Subcutaneous abdominal adipose tissue (tissue), 5 donors: ENCODE measurements around the gene IQCK.

Experiments used
- H3K27ac ChIP-seq: one replicate; pipeline ENCODE4 v1.7.0; 2013; ENCODE audit warnings: low read depth, mild to moderate bottlenecking, inconsistent platforms, low read length, moderate library complexity
- H3K27me3 ChIP-seq, 5 donors: one replicate each; pipeline ENCODE4 v1.7.0; 2013; ENCODE audit warnings: low read length in 5 of 5, inconsistent platforms in 1 of 5; ENCODE audit not compliant: control insufficient read depth in 5 of 5, insufficient read depth in 4 of 5
- H3K36me3 ChIP-seq, 5 donors: one replicate each; pipeline ENCODE4 v1.7.0; 2013; ENCODE audit warnings: low read length in 5 of 5; ENCODE audit not compliant: control insufficient read depth in 5 of 5, insufficient read depth in 5 of 5
- H3K4me1 ChIP-seq, 5 donors: one replicate each; pipeline ENCODE4 v1.7.0; 2013; ENCODE audit warnings: low read length in 5 of 5, mild to moderate bottlenecking in 3 of 5, moderate library complexity in 1 of 5; ENCODE audit not compliant: control insufficient read depth in 5 of 5, insufficient read depth in 5 of 5
- H3K4me3 ChIP-seq, 5 donors: one replicate each; pipeline ENCODE4 v1.7.0; 2013; ENCODE audit warnings: low read length in 5 of 5, low read depth in 1 of 5
- H3K9ac ChIP-seq, 5 donors: one replicate each; pipeline ENCODE4 v1.7.0; 2013; ENCODE audit warnings: low read length in 5 of 5, mild to moderate bottlenecking in 4 of 5, moderate library complexity in 3 of 5
- H3K9me3 ChIP-seq, 5 donors: one replicate each; pipeline ENCODE4 v1.7.0; 2013; ENCODE audit warnings: low read length in 5 of 5; ENCODE audit not compliant: control insufficient read depth in 5 of 5
- donor health status: healthy.
- donor health status: healthy.
- donor health status: healthy.
- donor health status: healthy.
- donor health status: healthy.

IQCK gene

DNA sequence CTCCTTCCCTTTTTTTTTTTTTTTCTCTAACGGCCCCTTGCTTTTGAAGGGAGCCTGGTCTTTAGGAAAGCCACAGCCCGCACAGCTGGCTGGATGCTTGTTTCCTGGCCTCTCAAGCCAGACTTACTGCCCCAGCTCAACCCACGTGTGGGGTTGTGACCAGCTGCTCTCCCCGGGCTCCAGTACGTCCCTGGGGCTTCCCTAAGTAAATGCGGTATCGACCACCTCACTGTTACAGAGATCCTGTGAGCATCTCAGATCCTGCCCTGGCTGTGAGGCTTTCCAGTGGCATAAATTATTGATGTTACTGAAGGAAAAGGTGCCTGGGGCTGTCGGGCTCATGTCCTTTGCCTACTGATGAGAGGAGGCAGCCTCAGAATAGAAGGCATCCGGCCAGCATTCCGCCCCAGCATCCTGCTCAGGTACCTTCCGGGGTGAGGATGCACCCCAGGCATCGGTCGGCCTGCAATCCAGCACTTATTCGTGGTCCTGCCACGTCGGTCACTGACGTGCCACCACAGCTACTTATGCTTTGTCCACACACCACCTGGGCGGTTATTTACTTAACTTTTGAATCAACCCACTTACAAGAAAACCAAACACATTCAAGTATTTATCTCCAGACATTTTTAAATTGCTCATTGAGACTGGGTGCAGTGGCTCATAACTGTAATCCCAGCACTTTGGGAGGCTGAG, 156.9 kb downstream of the IQCK start:
- peaks cover 0 to 8% (median 0%) of the 10 kb centered on the region in 5 donors for H3K27me3 ChIP-seq
- H3K4me3 ChIP-seq: no peak overlapping the region
- H3K9me3 ChIP-seq: no peaks in the 10 kb centered on the region
- H3K9ac ChIP-seq: no peak overlapping the region
- peaks cover 0 to 54% (median 16%) of the 10 kb centered on the region in 5 donors for H3K4me1 ChIP-seq
- peaks cover 0 to 30% (median 24%) of the 10 kb centered on the region in 5 donors for H3K36me3 ChIP-seq
- peak overlapping the region; percentile 45 for H3K27ac ChIP-seq

DNA sequence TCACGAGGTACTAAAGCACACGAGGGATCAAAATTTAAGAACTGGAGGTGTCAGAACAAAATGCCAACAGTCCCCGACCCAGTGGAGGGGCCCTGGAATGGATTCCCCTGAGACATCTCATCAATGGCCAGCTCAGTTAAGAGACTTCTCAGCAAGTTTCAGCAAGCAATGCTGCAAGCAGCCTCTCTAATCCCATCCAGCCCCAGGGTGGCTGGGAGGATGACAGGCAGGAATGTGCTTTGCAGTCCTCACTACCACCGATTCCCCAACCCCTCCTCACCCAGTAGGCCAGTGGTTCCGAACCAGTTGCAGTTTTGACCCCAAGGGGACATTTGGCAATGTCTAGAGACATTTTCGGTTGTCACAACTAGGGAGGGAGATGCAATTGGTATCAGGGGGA, 157.8 kb downstream of the IQCK start:
- Histone ChIP-seq H3K36me3 (peaks cover 0 to 21% (median 17%) of the 10 kb centered on the region in 5 donors), H3K27me3 (peaks cover 0 to 8% (median 0%) of the 10 kb centered on the region in 5 donors), H3K27ac (peak overlapping the region; percentile 71), H3K9me3 (no peaks in the 10 kb centered on the region), H3K4me3 (peak overlapping the region in 1 of 5 donors; percentile 14), H3K4me1 (peaks cover 0 to 60% (median 16%) of the 10 kb centered on the region in 5 donors), H3K9ac (no peak overlapping the region)

DNA sequence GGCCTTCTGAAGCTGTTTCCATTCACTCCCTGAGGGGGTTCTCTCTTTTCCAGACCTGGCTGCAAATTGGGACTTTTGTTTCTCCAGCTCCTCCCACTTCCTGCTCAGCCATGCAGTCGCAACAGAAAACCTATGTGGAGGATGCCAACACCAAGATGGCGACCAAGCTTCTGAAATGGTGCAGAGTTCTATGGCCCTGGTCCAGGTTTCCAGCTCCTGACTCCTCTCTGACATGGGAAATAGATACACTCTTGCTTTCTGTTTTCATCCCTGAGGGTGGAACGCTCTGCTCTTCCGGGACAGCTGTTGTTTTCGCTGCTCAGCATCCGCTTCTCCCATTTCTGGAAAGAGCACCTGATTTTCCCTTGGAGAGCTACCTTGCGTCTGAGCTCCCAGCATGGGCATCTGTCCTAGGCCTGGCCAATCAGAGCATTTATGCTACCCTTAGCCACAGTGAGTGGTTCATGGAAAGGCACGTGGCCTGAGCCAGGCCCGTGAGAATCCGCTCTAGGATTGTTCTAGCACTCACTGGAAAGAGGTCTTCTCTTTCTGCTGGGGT, 158.5 kb downstream of the IQCK start:
- no peaks in the 10 kb centered on the region for H3K9me3 ChIP-seq
- peaks cover 0 to 66% (median 16%) of the 10 kb centered on the region in 5 donors for H3K4me1 ChIP-seq
- H3K36me3 ChIP-seq: peaks cover 0 to 17% (median 13%) of the 10 kb centered on the region in 5 donors
- H3K4me3 ChIP-seq: peak overlapping the region in 2 of 5 donors; percentile 14 to 15
- H3K9ac ChIP-seq: peak overlapping the region in 1 of 5 donors; percentile 49
- H3K27me3 ChIP-seq: peaks cover 0 to 8% (median 0%) of the 10 kb centered on the region in 5 donors
- peak overlapping the region; percentile 71 for H3K27ac ChIP-seq

- Histone ChIP-seq H3K27ac (peak overlapping the region; percentile 30), H3K9ac (no peak overlapping the region), H3K36me3 (peaks cover 0 to 6% (median 2%) of the 10 kb centered on the region in 5 donors), H3K27me3 (peaks cover 0 to 15% (median 3%) of the 10 kb centered on the region in 5 donors), H3K4me1 (peaks cover 12 to 86% (median 36%) of the 10 kb centered on the region in 5 donors), H3K4me3 (no peak overlapping the region), H3K9me3 (no peaks in the 10 kb centered on the region)
Measured at GRCh38 chr16:19878757-19879156, 160.7 kb downstream of the IQCK start.

DNA sequence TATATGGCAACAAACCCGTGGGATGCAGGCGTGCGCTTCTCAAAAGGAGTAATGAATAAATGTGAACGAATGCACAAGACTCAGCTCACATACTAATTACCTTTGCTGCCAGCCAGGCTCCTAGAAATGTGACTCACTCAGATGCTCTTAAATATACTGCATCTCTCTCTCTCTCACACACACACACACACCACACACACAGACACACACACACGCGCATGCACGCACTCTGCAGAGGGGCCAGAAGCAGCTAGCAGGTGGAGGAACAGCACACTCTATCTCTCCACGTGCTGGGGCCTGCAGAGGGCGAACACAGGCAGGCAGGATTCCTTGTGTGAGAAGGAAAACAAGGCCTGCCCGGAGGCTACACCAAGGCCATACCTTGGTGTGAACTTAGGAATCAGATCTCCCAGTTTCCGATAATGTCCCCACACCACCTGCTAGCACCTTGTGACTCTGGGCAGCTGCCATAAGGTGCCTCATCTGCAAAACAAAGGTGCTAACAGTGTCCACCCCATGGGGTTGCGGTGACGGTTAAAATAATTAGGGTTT, 161.2 kb downstream of the IQCK start:
- H3K27ac ChIP-seq: peak overlapping the region; percentile 30
- peaks cover 13 to 81% (median 37%) of the 10 kb centered on the region in 5 donors for H3K4me1 ChIP-seq
- peaks cover 0 to 6% (median 2%) of the 10 kb centered on the region in 5 donors for H3K36me3 ChIP-seq
- no peaks in the 10 kb centered on the region for H3K9me3 ChIP-seq
- no peak overlapping the region for H3K9ac ChIP-seq
- no peak overlapping the region for H3K4me3 ChIP-seq
- H3K27me3 ChIP-seq: peaks cover 0 to 13% (median 3%) of the 10 kb centered on the region in 5 donors

GRCh38 chr16:19881028-19881427, 163.0 kb downstream of the IQCK start:
- H3K9me3 ChIP-seq: no peaks in the 10 kb centered on the region
- peak overlapping the region; percentile 50 for H3K27ac ChIP-seq
- peak overlapping the region in 1 of 5 donors; percentile 11 for H3K4me3 ChIP-seq
- H3K27me3 ChIP-seq: peaks cover 0 to 17% (median 3%) of the 10 kb centered on the region in 5 donors
- H3K4me1 ChIP-seq: peaks cover 7 to 76% (median 43%) of the 10 kb centered on the region in 5 donors
- peaks cover 0 to 6% (median 2%) of the 10 kb centered on the region in 5 donors for H3K36me3 ChIP-seq
- no peak overlapping the region for H3K9ac ChIP-seq

- H3K9me3 ChIP-seq: no peaks in the 10 kb centered on the region
- H3K36me3 ChIP-seq: peaks cover 0 to 6% (median 2%) of the 10 kb centered on the region in 5 donors
- peaks cover 3 to 72% (median 45%) of the 10 kb centered on the region in 5 donors for H3K4me1 ChIP-seq
- peaks cover 0 to 17% (median 3%) of the 10 kb centered on the region in 5 donors for H3K27me3 ChIP-seq
- H3K4me3 ChIP-seq: peak overlapping the region in 4 of 5 donors; percentile 69 to 83 (median 82)
- H3K9ac ChIP-seq: peak overlapping the region in 1 of 5 donors; percentile 37
- peak overlapping the region; percentile 50 for H3K27ac ChIP-seq
Measured at GRCh38 chr16:19881783-19882182, 163.7 kb downstream of the IQCK start.

DNA sequence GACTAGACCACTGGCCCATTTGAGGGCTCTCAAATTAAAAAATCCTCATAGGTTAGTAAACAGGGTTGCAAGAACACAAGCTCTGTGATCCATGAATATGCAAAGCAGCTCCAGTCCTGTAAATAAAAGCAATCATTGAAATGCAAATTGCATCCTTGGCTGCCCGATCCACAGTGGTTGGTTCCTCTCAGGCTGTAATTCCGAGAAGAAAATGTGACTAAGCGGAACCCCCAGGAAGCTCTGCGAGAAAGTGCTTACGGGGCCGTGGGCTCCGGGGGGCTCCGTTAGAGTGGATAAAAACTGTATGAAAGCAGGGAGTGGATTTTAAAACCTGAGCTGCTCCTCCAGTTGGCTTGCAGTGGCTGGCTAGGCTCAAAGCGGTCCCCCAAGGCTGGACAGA, 164.1 kb downstream of the IQCK start:
- H3K4me1 ChIP-seq: peaks cover 2 to 68% (median 45%) of the 10 kb centered on the region in 5 donors
- H3K27ac ChIP-seq: peak overlapping the region; percentile 75

DNA sequence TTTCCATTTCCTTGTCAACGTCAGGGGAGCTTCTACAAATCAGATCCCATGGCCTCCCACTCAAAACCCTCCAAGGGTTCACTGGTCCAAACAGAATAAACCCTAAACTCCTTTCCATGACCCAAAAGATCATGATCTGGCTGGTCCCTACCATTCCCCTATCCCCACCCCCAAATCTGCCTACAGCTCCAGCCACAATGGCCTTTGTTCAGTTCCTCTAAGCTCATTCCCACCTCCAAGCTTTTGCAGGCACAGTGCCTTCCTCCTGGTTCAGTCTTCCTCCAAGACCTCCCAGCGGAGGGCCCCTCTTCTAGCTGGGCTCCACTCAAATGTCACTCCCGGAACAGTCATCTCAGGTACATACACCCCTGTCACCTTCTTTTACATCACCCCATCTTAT, 164.6 kb downstream of the IQCK start:
- H3K36me3 ChIP-seq: peaks cover 0 to 6% (median 2%) of the 10 kb centered on the region in 5 donors
- peaks cover 2 to 64% (median 45%) of the 10 kb centered on the region in 5 donors for H3K4me1 ChIP-seq
- peak overlapping the region in 3 of 5 donors; percentile 20 to 37 (median 26) for H3K9ac ChIP-seq
- peaks cover 0 to 17% (median 3%) of the 10 kb centered on the region in 5 donors for H3K27me3 ChIP-seq
- no peaks in the 10 kb centered on the region for H3K9me3 ChIP-seq
- H3K4me3 ChIP-seq: peak overlapping the region; percentile 24 to 83 (median 81)
- H3K27ac ChIP-seq: peak overlapping the region; percentile 75

More for the DNA sequence above, 164.1 kb downstream of the IQCK start:
- H3K36me3 ChIP-seq: peaks cover 0 to 6% (median 2%) of the 10 kb centered on the region in 5 donors
- H3K27me3 ChIP-seq: peaks cover 0 to 17% (median 3%) of the 10 kb centered on the region in 5 donors
- H3K4me3 ChIP-seq: peak overlapping the region in 4 of 5 donors; percentile 69 to 83 (median 82)
- H3K9me3 ChIP-seq: no peaks in the 10 kb centered on the region
- peak overlapping the region in 2 of 5 donors; percentile 26 to 37 for H3K9ac ChIP-seq
